HEK293T (cell line): ENCODE measurements around the gene ARFIP1.

Source experiments
- CTCF ChIA-PET: fragments of 350-600 bp; formaldehyde crosslinking; extraction: SDS; loops from one replicate; lab custom pipeline; 2021; ENCODE audit warnings: antibody characterized with exemption, inconsistent platforms; lab: Yijun Ruan, JAX
- POLR2A ChIA-PET: fragments of 350-600 bp; formaldehyde crosslinking; extraction: SDS; loops from one replicate; lab custom pipeline; 2020; ENCODE audit warnings: antibody characterized with exemption, inconsistent platforms; lab: Yijun Ruan, JAX
- DNase-seq: peaks from one replicate; pipeline ENCODE4 v3.0.0; 2012; ENCODE audit warnings: mixed read lengths; ENCODE audit errors: extremely low spot score
- ARNT ChIP-seq: fragments of 450-650 bp; IDR thresholded peaks from 2 replicates; pipeline ENCODE4 v1.6.1; 2017; ENCODE audit warnings: mild to moderate bottlenecking
- BHLHE40 ChIP-seq: fragments of 450-650 bp; IDR thresholded peaks from 2 replicates; pipeline ENCODE4 v1.6.1; 2016; ENCODE audit warnings: mild to moderate bottlenecking, moderate library complexity, borderline replicate concordance
- CTBP1 ChIP-seq: fragments of 450-650 bp; IDR thresholded peaks from 2 replicates; pipeline ENCODE4 v1.6.1; 2016; ENCODE audit warnings: borderline replicate concordance
- ELF4 ChIP-seq: fragments of 450-650 bp; IDR thresholded peaks from 2 replicates; pipeline ENCODE4 v1.6.1; 2017; ENCODE audit warnings: antibody characterized with exemption
- FOXA1 ChIP-seq: fragments of 450-650 bp; IDR thresholded peaks from 2 replicates; pipeline ENCODE4 v1.6.1; 2016; ENCODE audit warnings: mild to moderate bottlenecking
- FOXK2 ChIP-seq: fragments of 450-650 bp; IDR thresholded peaks from 2 replicates; pipeline ENCODE4 v1.6.1; 2016; ENCODE audit warnings: mild to moderate bottlenecking
- FOXM1 ChIP-seq: fragments of 450-650 bp; IDR thresholded peaks from 2 replicates; pipeline ENCODE4 v1.6.1; 2017; ENCODE audit warnings: mild to moderate bottlenecking, borderline replicate concordance
- HDGF ChIP-seq: fragments of 450-650 bp; IDR thresholded peaks from 2 replicates; pipeline ENCODE4 v1.6.1; 2017; ENCODE audit warnings: antibody characterized with exemption, borderline replicate concordance
- L3MBTL2 ChIP-seq: fragments of 450-650 bp; conservative IDR thresholded peaks from 2 replicates; pipeline ENCODE4 v1.6.1; 2016; ENCODE audit warnings: mild to moderate bottlenecking
- LEF1 ChIP-seq: fragments of 450-650 bp; IDR thresholded peaks from 2 replicates; pipeline ENCODE4 v1.6.1; 2017; ENCODE audit warnings: mild to moderate bottlenecking, borderline replicate concordance
- NFRKB ChIP-seq: fragments of 450-650 bp; IDR thresholded peaks from 2 replicates; pipeline ENCODE4 v1.6.1; 2016; ENCODE audit warnings: mild to moderate bottlenecking, moderate library complexity
- SP1 ChIP-seq: fragments of 450-650 bp; IDR thresholded peaks from 2 replicates; pipeline ENCODE4 v1.6.1; 2017
- SUZ12 ChIP-seq: fragments of 450-650 bp; IDR thresholded peaks from 2 replicates; pipeline ENCODE4 v1.6.1; 2016; ENCODE audit warnings: mild to moderate bottlenecking
- TARDBP ChIP-seq: fragments of 450-650 bp; IDR thresholded peaks from 2 replicates; pipeline ENCODE4 v1.6.1; 2016
- ZNF384 ChIP-seq: fragments of 450-650 bp; IDR thresholded peaks from 2 replicates; pipeline ENCODE4 v1.6.1; 2016
- TF ChIP-seq, protein P1 (sequence below): fragments of 450-650 bp; IDR thresholded peaks from 2 replicates; pipeline ENCODE4 v1.6.1; 2016

The ARFIP1 gene

GRCh38 chr4:152779513-152780266 is at the start of gene ARFIP1, which contains the start of gene TIGD4:
TSS of gene ARFIP1 (plus strand) at chr4:152779954. CDS start at chr4:152829634, 49,680 bp downstream.
TSS of gene TIGD4 (minus strand) at chr4:152779730. CDS start at chr4:152771004, 8,726 bp downstream.
- DNase-seq, result peak; percentile 95
- CTCF ChIA-PET, result interaction anchor here (0.6 to 1.7 kb wide), 13 partner anchors 8 to 731 kb away, joined by 3 to 8 read pairs (median 3); no protein-coding TSS in a partner anchor
- TF ChIP-seq SUZ12 (no peak), ZNF384 (no peak), ELF4 (peak; percentile 87), BHLHE40 (no peak), FOXM1 (no peak), HDGF (no peak), ARNT (no peak), NFRKB (no peak), TARDBP (no peak), FOXK2 (no peak), L3MBTL2 (peak; percentile 14), FOXA1 (no peak), LEF1 (no peak), SP1 (no peak), CTBP1 (no peak)
- TF ChIP-seq, protein P1, sequence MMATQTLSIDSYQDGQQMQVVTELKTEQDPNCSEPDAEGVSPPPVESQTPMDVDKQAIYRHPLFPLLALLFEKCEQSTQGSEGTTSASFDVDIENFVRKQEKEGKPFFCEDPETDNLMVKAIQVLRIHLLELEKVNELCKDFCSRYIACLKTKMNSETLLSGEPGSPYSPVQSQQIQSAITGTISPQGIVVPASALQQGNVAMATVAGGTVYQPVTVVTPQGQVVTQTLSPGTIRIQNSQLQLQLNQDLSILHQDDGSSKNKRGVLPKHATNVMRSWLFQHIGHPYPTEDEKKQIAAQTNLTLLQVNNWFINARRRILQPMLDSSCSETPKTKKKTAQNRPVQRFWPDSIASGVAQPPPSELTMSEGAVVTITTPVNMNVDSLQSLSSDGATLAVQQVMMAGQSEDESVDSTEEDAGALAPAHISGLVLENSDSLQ, result peak; percentile 39; the same call in 1 of the 2 replicates
- POLR2A ChIA-PET, result interaction anchor here (0.6 to 2.3 kb wide), 9 partner anchors 8 to 189 kb away, joined by 3 to 11 read pairs (median 5); no protein-coding TSS in a partner anchor

DNA sequence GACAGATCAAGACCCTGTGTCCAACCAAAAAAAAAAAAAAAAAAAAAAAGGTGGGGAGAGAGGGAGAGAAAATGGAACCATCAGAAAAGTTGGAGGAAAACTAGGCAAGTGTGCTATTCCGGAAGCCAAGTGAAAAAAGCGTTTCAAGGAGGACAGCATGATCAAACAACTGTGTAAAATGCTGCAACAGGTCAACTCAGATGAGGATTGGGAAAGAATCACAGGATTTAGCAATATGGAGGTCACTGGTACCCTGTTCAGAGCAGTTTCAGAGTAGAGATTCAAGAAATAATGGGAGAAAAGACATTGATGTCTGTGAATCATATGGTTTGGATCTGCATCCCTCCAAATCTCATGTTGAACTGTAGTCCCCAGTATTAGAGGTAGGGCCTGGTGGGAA is 47.8 kb upstream of the ARFIP1 start:
- ChIA-PET POLR2A (no interaction called here), CTCF (no interaction called here)
- TF ChIP-seq L3MBTL2 (no peak), ARNT (no peak), NFRKB (no peak), FOXK2 (no peak), ZNF384 (no peak), TARDBP (no peak), FOXA1 (no peak), HDGF (no peak), SP1 (no peak), LEF1 (no peak), FOXM1 (no peak), SUZ12 (no peak), ELF4 (no peak), CTBP1 (no peak), BHLHE40 (no peak)
- TF ChIP-seq, protein P1, result no peak
- DNase-seq, result no peak

GRCh38 chr4:152734015-152734698 is 45.6 kb upstream of the ARFIP1 start:
- CTCF ChIA-PET, result interaction anchor here (0.6 to 1.9 kb wide), 2 partner anchors 28 to 233 kb away, joined by 3 to 8 read pairs; no protein-coding TSS in a partner anchor
- no peak for DNase-seq
- TF ChIP-seq FOXA1 (no peak), SP1 (no peak), TARDBP (no peak), LEF1 (no peak), BHLHE40 (no peak), CTBP1 (no peak), ZNF384 (no peak), SUZ12 (no peak)
- TF ChIP-seq, protein P1, result no peak
- POLR2A ChIA-PET, result no interaction called here

DNA sequence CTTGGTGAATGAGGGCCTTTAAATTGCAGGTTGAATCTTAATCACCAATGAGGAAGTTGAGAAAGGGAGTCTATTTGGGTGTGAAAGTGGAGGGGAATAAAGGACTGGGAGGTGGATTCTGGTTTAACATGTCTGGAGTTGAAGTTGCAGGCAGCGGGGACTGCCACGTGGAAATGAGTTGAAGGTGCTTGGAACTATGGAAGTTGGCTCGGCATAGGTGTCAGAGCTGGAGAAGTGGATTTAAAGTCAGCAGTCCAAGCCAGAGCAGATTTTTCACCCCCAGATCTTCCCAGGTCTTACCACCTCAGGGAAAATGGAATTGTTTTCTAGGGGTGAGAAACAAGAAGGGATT is 45.1 kb upstream of the ARFIP1 start:
- ChIA-PET CTCF (interaction anchor here (0.6 to 1.9 kb wide), 3 partner anchors 14 to 234 kb away, joined by 3 to 8 read pairs (median 3); partner anchors contain the start of gene TIGD4), POLR2A (no interaction called here)
- DNase-seq, result no peak
- TF ChIP-seq CTBP1, result no peak
- no peak for TF ChIP-seq SP1
- no peak for TF ChIP-seq ZNF384
- no peak for TF ChIP-seq L3MBTL2
- TF ChIP-seq, protein P1, result no peak
- TF ChIP-seq FOXA1, result no peak
- TF ChIP-seq NFRKB, result no peak
- TF ChIP-seq SUZ12, result no peak
- no peak for TF ChIP-seq ELF4
- no peak for TF ChIP-seq ARNT
- no peak for TF ChIP-seq LEF1
- no peak for TF ChIP-seq FOXM1
- no peak for TF ChIP-seq HDGF
- TF ChIP-seq FOXK2, result no peak
- no peak for TF ChIP-seq BHLHE40
- no peak for TF ChIP-seq TARDBP

DNA sequence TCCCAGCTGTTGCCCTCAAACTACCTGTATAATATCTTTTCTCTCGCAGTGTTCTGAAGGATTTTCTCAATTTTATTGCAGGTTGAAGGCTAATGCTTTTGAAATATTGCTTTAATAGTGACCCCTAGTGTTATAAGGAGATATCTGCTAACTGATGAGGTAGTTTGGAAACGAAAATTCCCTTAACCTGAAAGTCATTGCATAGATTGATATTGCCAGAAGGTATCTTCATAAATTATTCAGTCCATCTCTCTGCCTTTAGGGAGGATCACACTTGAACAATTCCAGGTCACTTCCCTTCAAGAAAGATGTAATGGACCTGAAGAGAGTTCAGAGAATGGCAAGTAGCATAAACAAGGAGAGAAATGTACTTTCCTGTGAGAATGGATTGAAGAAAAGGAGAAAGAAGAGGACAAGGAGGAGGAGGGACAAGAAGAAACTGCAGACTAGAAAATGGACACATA is 44.3 kb upstream of the ARFIP1 start:
- ChIA-PET POLR2A (no interaction called here), CTCF (interaction anchor here (1.0 to 1.9 kb wide), 2 partner anchors 15 to 234 kb away, joined by 3 to 8 read pairs; no protein-coding TSS in a partner anchor)
- DNase-seq, result peak; percentile 31
- TF ChIP-seq ARNT (no peak), BHLHE40 (no peak), SP1 (no peak), SUZ12 (no peak), LEF1 (no peak), FOXM1 (no peak), ELF4 (no peak), TARDBP (no peak), CTBP1 (no peak), ZNF384 (no peak), FOXA1 (no peak), FOXK2 (no peak), HDGF (no peak), L3MBTL2 (no peak), NFRKB (no peak)
- TF ChIP-seq, protein P1, result no peak
